Measurements from ENCODE around the gene CPA1.

Gene CPA1

DNA sequence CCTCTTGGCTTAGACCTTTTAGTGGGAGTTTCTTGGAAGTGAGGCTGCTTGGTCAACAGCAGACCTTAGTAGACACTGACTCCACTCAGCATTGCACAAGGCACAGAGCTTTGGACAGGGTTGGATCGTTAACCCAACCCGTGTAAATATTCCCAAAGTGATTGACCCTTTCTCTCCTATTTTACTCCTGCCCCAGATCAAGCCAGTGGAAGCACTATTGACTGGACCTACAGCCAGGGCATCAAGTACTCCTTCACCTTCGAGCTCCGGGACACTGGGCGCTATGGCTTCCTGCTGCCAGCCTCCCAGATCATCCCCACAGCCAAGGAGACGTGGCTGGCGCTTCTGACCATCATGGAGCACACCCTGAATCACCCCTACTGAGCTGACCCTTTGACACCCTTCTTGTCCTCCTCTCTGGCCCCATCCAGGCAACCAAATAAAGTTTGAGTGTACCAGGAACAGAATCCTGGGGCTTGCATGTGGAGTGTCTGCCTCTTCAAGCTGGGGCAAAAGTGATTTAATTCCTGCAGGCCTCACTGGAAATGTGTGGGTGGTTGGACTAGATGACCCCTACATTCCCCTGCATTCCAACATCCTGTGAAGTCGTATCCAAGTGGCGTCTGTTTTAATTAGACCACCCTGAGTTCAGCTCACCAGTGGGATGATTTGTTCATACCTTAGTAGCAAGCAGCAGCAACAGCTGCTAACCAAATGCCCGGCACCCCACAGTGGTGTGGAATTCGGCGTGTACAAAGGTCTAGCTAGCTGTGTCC is 7.5 kb downstream of the CPA1 start:
- no peak for DNase-seq (ENCODE audit: low read depth)
- TF ChIP-seq, protein P1, sequence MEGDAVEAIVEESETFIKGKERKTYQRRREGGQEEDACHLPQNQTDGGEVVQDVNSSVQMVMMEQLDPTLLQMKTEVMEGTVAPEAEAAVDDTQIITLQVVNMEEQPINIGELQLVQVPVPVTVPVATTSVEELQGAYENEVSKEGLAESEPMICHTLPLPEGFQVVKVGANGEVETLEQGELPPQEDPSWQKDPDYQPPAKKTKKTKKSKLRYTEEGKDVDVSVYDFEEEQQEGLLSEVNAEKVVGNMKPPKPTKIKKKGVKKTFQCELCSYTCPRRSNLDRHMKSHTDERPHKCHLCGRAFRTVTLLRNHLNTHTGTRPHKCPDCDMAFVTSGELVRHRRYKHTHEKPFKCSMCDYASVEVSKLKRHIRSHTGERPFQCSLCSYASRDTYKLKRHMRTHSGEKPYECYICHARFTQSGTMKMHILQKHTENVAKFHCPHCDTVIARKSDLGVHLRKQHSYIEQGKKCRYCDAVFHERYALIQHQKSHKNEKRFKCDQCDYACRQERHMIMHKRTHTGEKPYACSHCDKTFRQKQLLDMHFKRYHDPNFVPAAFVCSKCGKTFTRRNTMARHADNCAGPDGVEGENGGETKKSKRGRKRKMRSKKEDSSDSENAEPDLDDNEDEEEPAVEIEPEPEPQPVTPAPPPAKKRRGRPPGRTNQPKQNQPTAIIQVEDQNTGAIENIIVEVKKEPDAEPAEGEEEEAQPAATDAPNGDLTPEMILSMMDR (IDR thresholded peaks at IDR 0.05; ENCODE audit: low read length, missing control alignments): no peak
- H3K4me3 ChIP-seq (replicated peaks; ENCODE audit: low read depth, low read length): no peak overlapping the region

DNA sequence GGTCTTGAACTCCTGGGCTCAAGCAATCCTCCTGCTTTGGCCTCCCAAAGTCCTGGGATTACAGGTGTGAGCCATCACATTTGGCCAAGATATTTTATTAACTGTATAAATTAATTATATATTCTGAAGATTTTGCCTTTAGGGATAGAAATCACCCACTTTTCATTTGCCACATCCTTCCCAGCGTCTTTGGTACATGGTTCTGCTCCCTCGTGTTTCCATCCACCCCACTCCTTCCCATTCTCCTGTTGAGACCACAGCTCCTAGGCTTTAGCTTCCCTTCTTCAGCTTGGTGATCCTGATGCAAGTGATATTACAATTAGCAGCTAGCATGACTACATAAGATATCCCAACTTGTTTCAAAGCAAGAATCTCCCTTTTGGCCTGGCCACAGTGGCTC is 8.4 kb downstream of the CPA1 start:
- DNase-seq (ENCODE audit: low read depth): no peak
- TF ChIP-seq, protein P1 (IDR thresholded peaks at IDR 0.05; ENCODE audit: low read length, missing control alignments): no peak
- H3K4me3 ChIP-seq (replicated peaks; ENCODE audit: low read depth, low read length): no peak overlapping the region

DNA sequence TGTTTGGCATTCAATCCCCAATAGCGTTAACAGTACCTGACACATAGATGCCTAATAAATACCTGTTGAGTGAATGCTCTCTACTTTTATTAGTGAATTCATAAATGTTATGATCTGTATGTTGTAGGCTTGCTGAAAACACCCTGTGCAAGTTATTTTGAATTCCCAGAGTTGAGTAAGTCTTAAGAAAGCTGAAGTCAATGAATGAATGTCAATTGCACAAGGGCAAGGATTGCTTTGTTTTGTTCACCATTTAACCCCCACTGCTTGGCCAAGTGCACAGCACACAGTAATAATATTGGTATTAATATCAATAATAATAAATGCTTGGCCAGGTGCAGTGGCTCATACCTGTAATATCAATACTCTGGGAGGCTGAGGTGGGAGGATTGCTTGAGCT is 10.2 kb downstream of the CPA1 start:
- H3K4me3 ChIP-seq (replicated peaks; ENCODE audit: low read depth, low read length): no peak overlapping the region
- TF ChIP-seq, protein P1 (IDR thresholded peaks at IDR 0.05; ENCODE audit: low read length, missing control alignments): no peak
- DNase-seq (ENCODE audit: low read depth): peak; percentile 42

DNA sequence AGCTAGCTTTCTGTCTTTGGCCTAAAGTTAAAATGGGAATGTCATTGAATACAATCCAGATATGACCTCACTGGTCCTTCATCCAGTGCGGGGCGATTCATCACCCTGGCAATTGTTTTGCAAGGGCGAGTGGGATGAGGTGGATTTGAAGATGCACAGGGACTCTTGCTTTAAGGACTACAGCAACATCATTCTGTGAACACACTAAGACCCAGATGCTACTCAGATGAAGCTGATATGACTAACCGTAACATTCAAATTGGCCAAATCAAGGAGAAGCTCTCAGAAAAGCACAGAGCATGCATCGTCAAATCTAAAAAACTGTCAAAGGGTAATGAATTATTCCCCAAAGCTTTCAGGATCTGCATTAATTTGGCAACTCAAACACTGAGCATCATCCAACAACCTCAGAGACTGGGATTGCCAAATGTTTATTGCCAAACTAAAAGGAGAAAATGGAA is 12.8 kb downstream of the CPA1 start:
- peak; percentile 71 for DNase-seq (ENCODE audit: low read depth)
- TF ChIP-seq, protein P1 (IDR thresholded peaks at IDR 0.05; ENCODE audit: low read length, missing control alignments): no peak
- no peak overlapping the region for H3K4me3 ChIP-seq (replicated peaks; ENCODE audit: low read depth, low read length)

DNA sequence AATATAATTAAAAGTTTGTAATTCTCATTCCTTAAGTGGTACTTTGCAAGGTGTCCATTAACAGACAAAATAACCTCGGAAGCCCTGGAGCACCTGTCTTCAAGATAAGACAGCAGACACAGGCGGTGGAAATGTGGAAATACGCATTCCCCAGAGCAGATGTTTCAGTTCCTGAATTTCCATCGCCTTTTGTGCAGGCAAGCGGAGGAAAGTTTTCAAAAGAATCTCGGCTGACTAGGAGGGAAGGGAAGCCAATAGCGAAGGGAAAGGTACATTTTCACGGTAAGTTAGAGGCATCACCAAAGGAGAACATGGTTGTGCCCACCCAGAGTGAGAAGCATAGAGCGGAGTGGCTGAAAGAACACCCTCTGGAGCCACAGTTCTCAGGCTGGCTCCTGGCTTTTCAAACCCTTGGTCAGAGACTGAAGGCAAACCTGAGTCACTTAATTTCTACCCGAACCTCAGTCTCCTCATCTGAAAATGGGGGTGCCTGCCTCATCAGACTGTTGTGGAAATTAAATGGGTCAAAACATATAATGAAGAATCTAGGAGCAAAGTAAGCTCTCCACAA is 13.6 kb downstream of the CPA1 start:
- no peak overlapping the region for H3K4me3 ChIP-seq (replicated peaks; ENCODE audit: low read depth, low read length)
- no peak for DNase-seq (ENCODE audit: low read depth)
- TF ChIP-seq, protein P1 (IDR thresholded peaks at IDR 0.05; ENCODE audit: low read length, missing control alignments): no peak

DNA sequence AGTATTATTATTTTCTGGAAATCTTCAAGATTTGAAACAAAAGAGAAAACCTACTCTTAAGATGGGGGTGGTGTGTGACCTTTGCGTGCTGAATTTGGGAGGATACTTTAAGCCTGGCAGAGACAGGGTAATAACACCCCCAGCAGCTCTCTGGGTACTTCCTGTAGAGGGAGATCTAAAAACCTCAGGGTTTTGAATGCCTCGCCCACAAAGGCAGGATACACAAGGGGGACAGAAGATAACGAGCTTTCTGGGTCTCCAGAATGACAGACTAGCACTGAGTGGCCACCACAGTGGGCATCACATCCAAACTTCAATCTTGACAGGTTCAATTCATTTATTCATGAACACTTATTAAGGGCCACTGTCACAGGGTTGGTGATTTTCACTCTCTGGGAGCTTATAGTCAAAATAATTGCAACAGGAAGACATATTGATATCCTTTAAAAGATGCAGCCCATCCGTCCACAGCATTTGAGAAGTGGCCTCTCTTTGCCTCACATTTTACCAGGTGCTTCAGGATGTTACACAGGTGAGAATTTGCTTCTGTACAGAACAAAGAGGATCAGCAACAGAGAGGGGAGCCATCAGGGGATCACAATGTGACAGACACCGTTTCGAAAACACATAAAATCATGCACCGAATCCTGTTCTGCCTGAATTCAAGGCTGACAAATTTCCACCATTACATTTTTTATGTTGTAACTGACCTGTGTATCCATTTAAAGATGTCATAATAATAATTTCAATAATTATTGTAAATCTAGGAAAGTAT is 14.3 kb downstream of the CPA1 start:
- no peak overlapping the region for H3K4me3 ChIP-seq (replicated peaks; ENCODE audit: low read depth, low read length)
- TF ChIP-seq, protein P1 (IDR thresholded peaks at IDR 0.05; ENCODE audit: low read length, missing control alignments): no peak
- DNase-seq (ENCODE audit: low read depth): no peak

Data from fibroblast of pulmonary artery (primary cell).